Spinal cord (tissue), 10 donors: ENCODE measurements around the gene SH3RF3. TPM values are rescaled to one million over a fixed set of nuclear protein-coding genes. Genes with fewer than 3 reads are reported as not detected.
A peak's percentile ranks its signal among the peaks of the same experiment; 100 is the strongest.

ENCODE experiments used
- DNase-seq, 6 donors: peaks; one replicate each; pipeline versions ENCODE4 v3.0.0 to v3.0.0-alpha.2; 2013 to 2015; ENCODE audit warnings: low spot score in 6 of 6, low read depth in 4 of 6
- H3K27ac ChIP-seq: one replicate; pipeline ENCODE4 v1.5.1; 2013; ENCODE audit warnings: low read depth, low read length, control low read depth
- H3K27me3 ChIP-seq: one replicate; pipeline ENCODE4 v1.6.1; 2013; ENCODE audit warnings: low read length; ENCODE audit not compliant: control insufficient read depth, insufficient read depth
- H3K36me3 ChIP-seq: one replicate; pipeline ENCODE4 v1.6.1; 2013; ENCODE audit warnings: low read length; ENCODE audit not compliant: control insufficient read depth, insufficient read depth
- H3K4me1 ChIP-seq: one replicate; pipeline ENCODE4 v1.6.1; 2013; ENCODE audit warnings: low read length; ENCODE audit not compliant: control insufficient read depth, insufficient read depth
- H3K4me3 ChIP-seq: one replicate; pipeline ENCODE4 v1.5.1; 2013; ENCODE audit warnings: low read depth, low read length, control low read depth
- H3K9me3 ChIP-seq: one replicate; pipeline ENCODE4 v1.6.1; 2013; ENCODE audit warnings: low read length; ENCODE audit not compliant: control insufficient read depth, insufficient read depth
- WGBS: methylation state at CpG from one replicate; pipeline ENCODE4 v1.1.5; 2013; ENCODE audit warnings: missing lambda C conversion rate; ENCODE audit not compliant: insufficient coverage; 5-methylcytosine and 5-hydroxymethylcytosine counted together
- polyA plus RNA-seq, 2 donors: library from polyadenylated mRNA; unstranded; fragments of 120-200 nt; gene quantifications; one replicate each; pipeline ENCODE4 v1.2.1, GENCODE V29; 2013; ENCODE audit not compliant: insufficient read length in 2 of 2
- total RNA-seq, 2 donors: library from RNA; depleted of rRNA in 1 of 2; stranded (reverse); fragments of 120-200 nt in 1 of 2; fragments of >200 nt in 1 of 2; gene quantifications; one replicate each; pipeline versions ENCODE4 v1.2.3 to v1.2.4, GENCODE V29; 2013 to 2014
- donor health status: healthy.

The SH3RF3 gene
- total and polyA plus RNA-seq, 4 donors: 4.8 to 11.8 (median 7.8) TPM

DNA sequence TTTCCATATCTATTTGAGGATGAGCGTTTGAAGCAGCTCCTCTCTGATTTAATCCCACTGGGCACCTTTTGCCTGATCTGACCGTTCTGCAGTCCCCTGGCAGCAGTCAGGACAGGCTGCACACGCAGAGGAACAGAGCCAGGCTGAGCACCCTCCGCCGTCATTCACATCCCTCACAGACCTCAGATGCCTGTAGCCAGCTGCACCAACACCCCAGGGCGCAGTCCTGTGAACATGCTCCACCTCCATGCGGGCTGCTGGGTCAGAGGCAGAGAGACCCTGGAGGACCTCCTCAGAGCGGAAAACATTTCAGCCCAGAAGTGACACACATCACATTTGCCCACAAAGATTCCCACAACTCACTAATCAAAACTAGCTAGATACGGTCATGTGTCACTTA lies 338.7 kb downstream of the SH3RF3 start:
- 63% methylated on average over 7 of the region's 9 CpGs for WGBS
- Histone ChIP-seq H3K36me3 (no peaks in the 10 kb centered on the region), H3K4me1 (peaks cover 24% of the 10 kb centered on the region), H3K4me3 (no peak overlapping the region), H3K27ac (no peak overlapping the region), H3K27me3 (peaks cover 2% of the 10 kb centered on the region), H3K9me3 (no peaks in the 10 kb centered on the region)
- DNase-seq: no peak

DNA sequence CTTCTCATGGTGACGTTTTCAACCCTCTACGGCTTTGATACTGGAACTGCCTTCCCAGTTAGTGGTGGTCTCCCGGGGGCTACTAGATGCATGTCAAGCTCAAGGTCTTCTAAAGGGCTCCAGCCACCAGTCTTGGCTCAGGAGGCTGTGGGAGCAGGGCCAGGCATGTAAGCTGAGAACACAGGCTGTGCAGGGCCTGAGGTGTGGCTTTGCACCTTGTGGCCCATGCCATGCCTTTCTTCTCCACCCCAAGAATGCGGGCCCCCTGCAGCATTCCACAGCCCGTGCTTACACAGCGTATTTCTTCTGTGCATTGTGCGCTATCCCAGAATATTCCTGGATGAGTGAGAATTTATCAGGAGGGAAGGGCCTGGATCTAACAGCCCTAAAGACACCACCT lies 339.9 kb downstream of the SH3RF3 start:
- Histone ChIP-seq H3K27ac (no peak overlapping the region), H3K4me1 (peaks cover 32% of the 10 kb centered on the region), H3K9me3 (no peaks in the 10 kb centered on the region), H3K4me3 (no peak overlapping the region), H3K27me3 (peaks cover 2% of the 10 kb centered on the region), H3K36me3 (no peaks in the 10 kb centered on the region)
- 84% methylated on average over 6 of the region's 7 CpGs for WGBS
- DNase-seq: no peak

DNA sequence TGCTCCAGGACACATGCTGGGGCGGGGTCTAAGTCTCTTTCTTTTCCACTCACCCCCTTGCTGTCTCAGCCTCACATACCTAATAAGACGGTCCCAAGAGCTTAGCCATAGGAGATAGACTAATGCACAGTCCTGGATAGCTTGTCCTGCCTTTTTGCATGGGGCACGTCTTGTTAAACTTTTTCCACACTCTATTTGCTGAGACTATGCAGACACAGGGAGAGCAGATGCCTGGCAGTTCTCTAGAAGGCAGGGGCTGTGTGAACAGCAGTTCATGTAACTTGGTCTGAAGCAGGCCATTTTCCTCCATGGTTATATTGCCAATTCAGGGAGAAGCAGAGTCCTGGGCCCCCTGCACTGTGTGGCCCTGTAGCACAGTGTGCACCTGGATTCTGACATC lies 342.7 kb downstream of the SH3RF3 start:
- H3K36me3 ChIP-seq: no peaks in the 10 kb centered on the region
- H3K27me3 ChIP-seq: peaks cover 2% of the 10 kb centered on the region
- no peaks in the 10 kb centered on the region for H3K9me3 ChIP-seq
- no peak for DNase-seq
- peaks cover 44% of the 10 kb centered on the region for H3K4me1 ChIP-seq
- H3K27ac ChIP-seq: no peak overlapping the region
- WGBS: 94% methylated on average over 2 of the region's 3 CpGs
- no peak overlapping the region for H3K4me3 ChIP-seq

DNA sequence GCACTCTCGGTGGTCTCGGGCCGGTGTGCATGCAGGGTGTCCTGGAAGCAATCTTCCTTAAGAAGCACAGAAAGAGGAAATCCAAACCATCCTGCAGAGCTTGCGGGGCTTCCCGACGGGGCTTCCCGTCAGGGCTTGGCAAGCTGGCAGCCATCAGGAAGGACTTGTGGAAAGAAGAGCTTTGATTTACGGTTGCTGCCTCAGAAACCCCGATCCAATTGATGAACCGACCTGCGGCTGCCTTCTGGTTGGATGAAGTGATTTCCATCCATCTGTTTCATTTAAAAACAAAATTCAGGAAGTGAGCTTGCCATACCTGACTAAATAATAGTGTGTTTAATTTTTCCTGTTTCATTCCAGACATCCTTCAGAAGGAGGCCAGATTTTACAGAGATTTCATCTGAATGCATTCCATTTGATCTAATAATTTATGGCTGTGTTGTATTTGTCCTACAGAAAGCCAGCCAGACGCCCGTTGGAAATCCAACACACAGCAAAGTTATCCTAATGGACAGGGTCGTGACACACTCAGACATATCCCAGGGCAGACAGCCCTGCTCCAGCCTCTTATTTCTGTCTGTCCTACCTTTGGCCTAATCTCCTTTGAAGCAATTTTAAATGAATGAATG lies 343.4 kb downstream of the SH3RF3 start:
- Histone ChIP-seq H3K4me3 (no peak overlapping the region), H3K4me1 (peaks cover 39% of the 10 kb centered on the region), H3K9me3 (no peaks in the 10 kb centered on the region), H3K36me3 (no peaks in the 10 kb centered on the region), H3K27me3 (peaks cover 4% of the 10 kb centered on the region), H3K27ac (no peak overlapping the region)
- 52% methylated on average over 9 of the region's 14 CpGs for WGBS
- peak in 1 of 6 donors; percentile 40 for DNase-seq

GRCh38 chr2:109472974-109473373 lies 344.0 kb downstream of the SH3RF3 start:
- Histone ChIP-seq H3K9me3 (no peaks in the 10 kb centered on the region), H3K4me1 (peaks cover 34% of the 10 kb centered on the region), H3K27me3 (peaks cover 4% of the 10 kb centered on the region), H3K36me3 (no peaks in the 10 kb centered on the region), H3K27ac (no peak overlapping the region), H3K4me3 (no peak overlapping the region)
- DNase-seq: peak in 2 of 6 donors; percentile 60 to 73
- 56% methylated on average over 6 of the region's 10 CpGs for WGBS

DNA sequence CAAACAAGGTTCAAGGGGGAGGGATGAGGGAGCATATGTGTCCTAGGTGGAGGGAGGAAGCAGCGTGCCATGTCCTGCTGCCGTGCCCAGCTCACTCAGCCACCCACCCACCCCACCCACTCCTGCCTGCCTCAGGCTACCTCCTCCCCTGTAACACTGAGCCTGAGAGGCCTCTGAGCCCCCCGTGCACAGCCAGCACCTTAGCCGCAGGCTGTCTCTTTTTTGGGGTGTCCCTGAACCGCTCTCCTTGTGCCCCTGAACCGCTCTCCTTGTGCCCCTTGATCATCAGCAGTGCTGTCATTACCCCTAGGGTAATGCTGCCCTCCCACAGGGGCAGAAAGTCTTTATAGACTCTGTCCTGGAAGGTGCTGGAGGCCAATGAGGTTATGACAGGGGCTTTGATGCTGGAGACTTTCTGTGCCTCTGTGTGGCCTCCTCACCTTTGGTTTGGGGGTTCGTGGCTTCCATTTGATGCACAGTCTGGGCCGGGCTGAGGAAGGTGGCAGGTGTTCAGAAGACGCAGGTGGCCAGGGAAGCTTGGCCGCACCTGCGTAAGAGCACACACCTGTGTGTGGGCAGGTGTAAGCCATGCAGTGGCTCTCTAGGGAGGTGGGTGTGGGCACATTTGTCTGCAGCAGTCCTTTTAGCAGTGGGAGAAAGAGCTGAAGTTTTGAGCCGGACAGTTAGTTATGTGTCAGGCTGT lies 344.8 kb downstream of the SH3RF3 start:
- DNase-seq: no peak
- Histone ChIP-seq H3K4me3 (no peak overlapping the region), H3K9me3 (no peaks in the 10 kb centered on the region), H3K4me1 (peaks cover 32% of the 10 kb centered on the region), H3K27ac (no peak overlapping the region), H3K36me3 (no peaks in the 10 kb centered on the region), H3K27me3 (peaks cover 2% of the 10 kb centered on the region)
- WGBS: 88% methylated on average over 10 of the region's 12 CpGs

DNA sequence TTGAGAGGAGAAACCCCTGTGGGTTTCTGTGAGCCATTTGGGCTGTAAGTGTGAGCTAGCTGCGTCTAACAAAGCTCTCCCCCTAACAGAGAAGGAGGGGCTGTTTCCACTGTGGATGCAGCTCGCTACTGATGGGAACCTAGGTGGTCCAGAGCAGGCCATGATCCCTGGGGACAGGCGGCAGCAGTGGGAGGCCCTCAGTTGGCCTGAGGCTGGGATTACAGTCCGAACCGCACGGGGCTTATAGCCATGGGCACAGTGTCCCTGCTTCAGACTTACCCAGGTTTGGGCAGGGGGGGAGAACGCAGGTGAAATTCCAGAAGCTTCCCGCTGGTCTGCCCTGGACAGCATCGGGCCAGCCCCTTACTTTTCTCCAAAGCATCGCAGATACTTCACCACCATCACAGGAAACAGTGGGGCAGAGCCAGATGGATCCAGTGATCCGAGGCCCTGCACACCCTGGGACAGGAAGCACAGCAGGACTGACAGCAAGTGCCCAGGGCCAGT lies 345.4 kb downstream of the SH3RF3 start:
- H3K27ac ChIP-seq: no peak overlapping the region
- no peaks in the 10 kb centered on the region for H3K9me3 ChIP-seq
- H3K4me3 ChIP-seq: no peak overlapping the region
- 76% methylated on average over 7 of the region's 11 CpGs for WGBS
- H3K36me3 ChIP-seq: no peaks in the 10 kb centered on the region
- H3K27me3 ChIP-seq: peaks cover 2% of the 10 kb centered on the region
- no peak for DNase-seq
- peaks cover 27% of the 10 kb centered on the region for H3K4me1 ChIP-seq

GRCh38 chr2:109475531-109476210 lies 346.7 kb downstream of the SH3RF3 start:
- DNase-seq: peak in 1 of 6 donors; percentile 69
- 67% methylated on average over 4 of the region's 6 CpGs for WGBS

GRCh38 chr2:109476641-109477441 lies 347.8 kb downstream of the SH3RF3 start:
- Histone ChIP-seq H3K4me1 (peaks cover 34% of the 10 kb centered on the region), H3K36me3 (peaks cover 3% of the 10 kb centered on the region), H3K4me3 (no peak overlapping the region), H3K9me3 (no peaks in the 10 kb centered on the region), H3K27ac (no peak overlapping the region), H3K27me3 (peaks cover 2% of the 10 kb centered on the region)
- 97% methylated on average over 8 of the region's 10 CpGs for WGBS
- DNase-seq: no peak

More at GRCh38 chr2:109475531-109476210, 346.7 kb downstream of the SH3RF3 start:
- Histone ChIP-seq H3K4me3 (no peak overlapping the region), H3K36me3 (no peaks in the 10 kb centered on the region), H3K9me3 (no peaks in the 10 kb centered on the region), H3K27ac (no peak overlapping the region), H3K4me1 (peaks cover 27% of the 10 kb centered on the region), H3K27me3 (peaks cover 2% of the 10 kb centered on the region)
